Smooth muscle cell (in vitro differentiated cells): ENCODE data around the gene PSORS1C1. TPM values are rescaled to one million over a fixed set of nuclear protein-coding genes. Genes with fewer than 3 reads are reported as not detected.

ENCODE experiments used
- DNase-seq: peaks from one replicate; lab custom pipeline; 2025; ENCODE audit not compliant: unreplicated experiment; lab: John Stamatoyannopoulos, UW
- H2AFZ ChIP-seq: fragments of 200-600 bp; sonication (generic); 2 replicates; pipeline ENCODE4 v1.6.0; 2016; ENCODE audit warnings: antibody characterized with exemption, low read depth, mild to moderate bottlenecking
- H3F3A ChIP-seq: fragments of 200-600 bp; sonication (generic); 2 replicates; pipeline ENCODE4 v1.6.0; 2017; ENCODE audit warnings: antibody characterized with exemption, low read depth
- H3K27ac ChIP-seq: fragments of 200-600 bp; sonication (generic); 2 replicates; pipeline ENCODE4 v1.5.1; 2016; ENCODE audit warnings: low read depth, mild to moderate bottlenecking
- H3K27me3 ChIP-seq: fragments of 200-600 bp; sonication (generic); 2 replicates; pipeline ENCODE4 v1.6.1; 2016; ENCODE audit warnings: low read depth, mild to moderate bottlenecking
- H3K36me3 ChIP-seq: fragments of 200-600 bp; sonication (generic); 2 replicates; pipeline ENCODE4 v1.5.1; 2016; ENCODE audit warnings: low read depth
- H3K4me1 ChIP-seq: fragments of 200-600 bp; sonication (generic); 2 replicates; pipeline ENCODE4 v1.5.1; 2016; ENCODE audit warnings: low read depth
- H3K4me2 ChIP-seq: fragments of 200-600 bp; sonication (generic); 2 replicates; pipeline ENCODE4 v1.6.0; 2016; ENCODE audit warnings: mild to moderate bottlenecking
- H3K4me3 ChIP-seq: fragments of 200-600 bp; sonication (generic); 2 replicates; pipeline ENCODE4 v1.5.1; 2016; ENCODE audit warnings: mild to moderate bottlenecking
- H3K79me2 ChIP-seq: fragments of 200-600 bp; sonication (generic); 2 replicates; pipeline ENCODE4 v1.6.0; 2016; ENCODE audit warnings: low read depth, mild to moderate bottlenecking
- H3K9ac ChIP-seq: fragments of 200-600 bp; sonication (generic); 2 replicates; pipeline ENCODE4 v1.6.0; 2016; ENCODE audit warnings: low read depth
- H3K9me3 ChIP-seq: fragments of 200-600 bp; sonication (generic); replicated peaks from 2 replicates; pipeline ENCODE4 v1.5.1; 2016; ENCODE audit warnings: low read depth
- H4K20me1 ChIP-seq: fragments of 200-600 bp; sonication (generic); 2 replicates; pipeline ENCODE4 v1.6.0; 2016; ENCODE audit warnings: low read depth
- CTCF ChIP-seq: fragments of 200-600 bp; sonication (generic); IDR thresholded peaks from 2 replicates; pipeline ENCODE4 v1.5.1; 2017; ENCODE audit warnings: borderline replicate concordance, mild to moderate bottlenecking, antibody characterized with exemption; ENCODE audit not compliant: insufficient read depth, poor library complexity, severe bottlenecking
- WGBS: methylation state at CpG from one replicate; pipeline ENCODE4 v1.1.7; 2016; ENCODE audit warnings: low lambda C conversion rate; 5-methylcytosine and 5-hydroxymethylcytosine counted together
- polyA plus RNA-seq: library from polyadenylated mRNA; unstranded; fragments of >200 nt; fragmentation: Nextera tagmentation; extraction: Ambion mirVana; gene quantifications from 2 replicates; pipeline ENCODE4 v1.2.1, GENCODE V29; 2016
- total RNA-seq: library from RNA; depleted of rRNA; stranded (reverse); fragments of >200 nt; gene quantifications from 2 replicates; pipeline ENCODE4 v1.2.3, GENCODE V29; 2014

PSORS1C1 gene
- total and polyA plus RNA-seq, 2 experiments from 2014 or later = 2.1 to 6.5 TPM

- H3K27ac ChIP-seq = no peak overlapping the region
- no peak overlapping the region for H2AFZ ChIP-seq
- no peak overlapping the region for H3K4me3 ChIP-seq
Observed at GRCh38 chr6:31116661-31117385, 2.2 kb downstream of the PSORS1C1 start.

GRCh38 chr6:31118178-31118577, 3.6 kb downstream of the PSORS1C1 start:
- H3K4me3 ChIP-seq = no peak overlapping the region
- H3K27ac ChIP-seq = no peak overlapping the region
- no peak overlapping the region for H3K4me2 ChIP-seq
- peaks cover 12% of the 10 kb centered on the region for H3K4me1 ChIP-seq
- H4K20me1 ChIP-seq = no peaks in the 10 kb centered on the region
- H3K36me3 ChIP-seq = no peaks in the 10 kb centered on the region
- H3F3A ChIP-seq = peaks cover 7% of the 10 kb centered on the region
- H3K79me2 ChIP-seq = no peaks in the 10 kb centered on the region
- DNase-seq = no peak
- H3K9me3 ChIP-seq = no peaks in the 10 kb centered on the region
- 99% methylated on average over 7 of the region's 7 CpGs for WGBS
- H3K27me3 ChIP-seq = no peaks in the 10 kb centered on the region
- no peak overlapping the region for H2AFZ ChIP-seq
- no peak for TF ChIP-seq CTCF
- H3K9ac ChIP-seq = no peak overlapping the region

More at GRCh38 chr6:31116661-31117385, 2.2 kb downstream of the PSORS1C1 start:
- no peak for DNase-seq
- H3K9me3 ChIP-seq = no peaks in the 10 kb centered on the region
- 92% methylated on average over 19 of the region's 19 CpGs for WGBS
- no peak for TF ChIP-seq CTCF
- peaks cover 8% of the 10 kb centered on the region for H3F3A ChIP-seq
- no peaks in the 10 kb centered on the region for H3K79me2 ChIP-seq
- H3K4me2 ChIP-seq = no peak overlapping the region
- no peak overlapping the region for H3K9ac ChIP-seq
- no peaks in the 10 kb centered on the region for H3K27me3 ChIP-seq
- H3K4me1 ChIP-seq = peaks cover 12% of the 10 kb centered on the region
- no peaks in the 10 kb centered on the region for H3K36me3 ChIP-seq
- H4K20me1 ChIP-seq = no peaks in the 10 kb centered on the region

GRCh38 chr6:31120151-31120915, 5.7 kb downstream of the PSORS1C1 start, which contains the start of gene CDSN:
Gene CDSN, minus strand, starts transcription at chr6:31120446. Its CDS starts 27 bp downstream, at chr6:31120419.
- no peak within 1 kb of the TSS for H3K9ac ChIP-seq
- H3F3A ChIP-seq = no peaks in the 10 kb centered on the region
- no peak within 1 kb of the TSS for H3K27ac ChIP-seq
- H3K9me3 ChIP-seq = no peaks in the 10 kb centered on the region
- no peaks in the 10 kb centered on the region for H3K4me1 ChIP-seq
- H3K27me3 ChIP-seq = no peaks in the 10 kb centered on the region
- no peak within 1 kb of the TSS for H3K4me2 ChIP-seq
- DNase-seq = no peak
- H2AFZ ChIP-seq = no peak within 1 kb of the TSS
- no peak within 1 kb of the TSS for H3K4me3 ChIP-seq
- no peak for TF ChIP-seq CTCF
- H3K79me2 ChIP-seq = no peaks in the 10 kb centered on the region
- H4K20me1 ChIP-seq = no peaks in the 10 kb centered on the region
- H3K36me3 ChIP-seq = no peaks in the 10 kb centered on the region
- WGBS = 88% methylated on average over 20 of the region's 26 CpGs
